Neural progenitor cell (in vitro differentiated cells): ENCODE measurements around the gene IL15. TPM values are rescaled to one million over a fixed set of nuclear protein-coding genes. Genes with fewer than 3 reads are reported as not detected.
"Not testable (repeated sequence)": the region's sequence is repeated elsewhere in the genome, so short reads cannot be mapped to it uniquely, and the experiment has no call there.

Experiments
- DNase-seq: peaks from one replicate; pipeline ENCODE4 v3.0.0-alpha.2; 2016; ENCODE audit warnings: low spot score
- H2AFZ ChIP-seq: fragments of 200-600 bp; sonication (generic); replicated peaks from 2 replicates; pipeline ENCODE4 v1.6.1; 2016; ENCODE audit warnings: antibody characterized with exemption
- H3F3A ChIP-seq: fragments of 200-600 bp; sonication (generic); 2 replicates; pipeline ENCODE4 v1.6.1; 2016; ENCODE audit warnings: antibody characterized with exemption, low read depth
- H3K27ac ChIP-seq: fragments of 200-600 bp; sonication (generic); 2 replicates; pipeline ENCODE4 v1.5.1; 2016; ENCODE audit warnings: mild to moderate bottlenecking
- H3K27me3 ChIP-seq: fragments of 200-600 bp; sonication (generic); 2 replicates; pipeline ENCODE4 v1.6.1; 2016; ENCODE audit warnings: mild to moderate bottlenecking, moderate library complexity
- H3K36me3 ChIP-seq: fragments of 200-600 bp; sonication (generic); 2 replicates; pipeline ENCODE4 v1.5.1; 2016
- H3K4me1 ChIP-seq: fragments of 200-600 bp; sonication (generic); 2 replicates; pipeline ENCODE4 v1.6.1; 2016; ENCODE audit warnings: mixed run types
- H3K4me2 ChIP-seq: fragments of 200-600 bp; sonication (generic); 2 replicates; pipeline ENCODE4 v1.6.1; 2016
- H3K4me3 ChIP-seq: fragments of 200-600 bp; sonication (generic); 2 replicates; pipeline ENCODE4 v1.5.1; 2016
- H3K79me2 ChIP-seq: fragments of 200-600 bp; sonication (generic); 2 replicates; pipeline ENCODE4 v1.6.1; 2016; ENCODE audit warnings: low read depth
- H3K9ac ChIP-seq: fragments of 200-600 bp; sonication (generic); 2 replicates; pipeline ENCODE4 v1.6.1; 2016
- H3K9me3 ChIP-seq: fragments of 200-600 bp; sonication (generic); 2 replicates; pipeline ENCODE4 v1.5.1; 2016; ENCODE audit warnings: low read depth
- H4K20me1 ChIP-seq: fragments of 200-600 bp; sonication (generic); 2 replicates; pipeline ENCODE4 v1.6.1; 2016; ENCODE audit warnings: low read depth
- H3K27ac Mint-ChIP-seq: 3 replicates; pipeline ENCODE4 v1.8.0; 2021; ENCODE audit warnings: mixed read lengths
- H3K27me3 Mint-ChIP-seq: 2 replicates; pipeline ENCODE4 v1.8.0; 2022; ENCODE audit warnings: low read depth, mild to moderate bottlenecking, inconsistent platforms, moderate library complexity, mixed read lengths; ENCODE audit not compliant: insufficient read depth
- H3K36me3 Mint-ChIP-seq: 3 replicates; pipeline ENCODE4 v1.8.0; 2021; ENCODE audit warnings: mixed read lengths
- H3K4me1 Mint-ChIP-seq: 3 replicates; pipeline ENCODE4 v1.8.0; 2021; ENCODE audit warnings: mixed read lengths
- H3K4me3 Mint-ChIP-seq: 3 replicates; pipeline ENCODE4 v1.8.0; 2021; ENCODE audit warnings: mild to moderate bottlenecking, moderate library complexity, mixed read lengths
- H3K9me3 Mint-ChIP-seq: 3 replicates; pipeline ENCODE4 v1.8.0; 2020; ENCODE audit warnings: mixed read lengths
- EZH2 ChIP-seq: fragments of 200-600 bp; sonication (generic); IDR thresholded peaks from 2 replicates; pipeline ENCODE4 v1.6.1; 2017; ENCODE audit warnings: antibody characterized with exemption, mild to moderate bottlenecking, moderate library complexity
- EZH2phosphoT487 ChIP-seq: fragments of 200-600 bp; sonication (generic); IDR thresholded peaks from 2 replicates; pipeline ENCODE4 v1.6.1; 2017; ENCODE audit warnings: antibody characterized with exemption
- total RNA-seq: library from RNA; depleted of rRNA; stranded (reverse); fragments of >200 nt; gene quantifications from 2 replicates; pipeline ENCODE4 v1.2.3, GENCODE V29; 2015; ENCODE audit warnings: low replicate concordance
- TF ChIP-seq, protein P1 (sequence below): fragments of 200-600 bp; sonication (generic); IDR thresholded peaks from 2 replicates; pipeline ENCODE4 v1.5.1; 2017; ENCODE audit warnings: antibody characterized with exemption, mild to moderate bottlenecking

Gene IL15, protein sequence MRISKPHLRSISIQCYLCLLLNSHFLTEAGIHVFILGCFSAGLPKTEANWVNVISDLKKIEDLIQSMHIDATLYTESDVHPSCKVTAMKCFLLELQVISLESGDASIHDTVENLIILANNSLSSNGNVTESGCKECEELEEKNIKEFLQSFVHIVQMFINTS
- not detected in 2 replicates for total RNA-seq

DNA sequence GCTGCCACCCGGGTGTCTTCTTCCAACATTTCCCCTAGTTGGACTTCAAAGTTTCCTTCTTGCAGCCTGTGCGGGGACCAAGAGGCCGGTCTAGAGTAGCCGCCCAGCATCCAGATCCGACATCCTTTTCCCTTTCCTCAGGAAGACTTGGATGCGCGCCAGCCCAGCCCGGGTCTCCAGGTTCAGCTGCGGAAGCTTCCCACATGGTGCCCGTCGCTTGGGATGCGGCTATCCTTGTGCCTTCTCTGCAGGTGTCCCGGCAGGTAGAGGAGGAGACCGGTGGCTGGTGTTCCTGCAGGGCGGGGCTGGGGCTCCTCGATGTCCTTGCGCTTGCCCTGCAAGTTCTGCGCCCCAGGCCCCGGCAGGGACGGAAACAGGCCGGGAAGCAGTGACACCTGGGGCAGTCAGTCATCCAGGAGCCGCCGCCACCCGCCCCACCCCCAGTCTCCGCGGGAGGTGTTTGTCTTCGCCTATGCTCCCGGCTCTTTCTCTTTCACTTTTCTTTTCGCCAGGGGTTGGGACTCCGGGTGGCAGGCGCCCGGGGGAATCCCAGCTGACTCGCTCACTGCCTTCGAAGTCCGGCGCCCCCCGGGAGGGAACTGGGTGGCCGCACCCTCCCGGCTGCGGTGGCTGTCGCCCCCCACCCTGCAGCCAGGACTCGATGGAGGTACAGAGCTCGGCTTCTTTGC lies at the start of gene IL15:
Gene IL15 (plus strand): TSS at position 502 of the 689 bp plus-strand sequence. CDS start 82,882 bp downstream, outside the sequence.
- H3K4me1 ChIP-seq, result no peaks in the 10 kb centered on the region
- Mint-ChIP-seq H3K4me3 (peak within 1 kb of the TSS; percentile 88), H3K27ac (no peak within 1 kb of the TSS), H3K36me3 (no peaks in the 10 kb centered on the region), H3K4me1 (peaks cover 3% of the 10 kb centered on the region), H3K9me3 (no peaks in the 10 kb centered on the region), H3K27me3 (peaks cover 17% of the 10 kb centered on the region)
- peak within 1 kb of the TSS; percentile 74 for H2AFZ ChIP-seq
- H4K20me1 ChIP-seq, result no peaks in the 10 kb centered on the region
- no peak within 1 kb of the TSS for H3K27ac ChIP-seq
- DNase-seq, result peak; percentile 48
- H3F3A ChIP-seq, result no peaks in the 10 kb centered on the region
- H3K4me2 ChIP-seq, result peak within 1 kb of the TSS; percentile 91
- H3K27me3 ChIP-seq, result peaks cover 58% of the 10 kb centered on the region
- TF ChIP-seq EZH2phosphoT487 (peak; percentile 55), EZH2 (peak; percentile 79)
- TF ChIP-seq, protein P1, sequence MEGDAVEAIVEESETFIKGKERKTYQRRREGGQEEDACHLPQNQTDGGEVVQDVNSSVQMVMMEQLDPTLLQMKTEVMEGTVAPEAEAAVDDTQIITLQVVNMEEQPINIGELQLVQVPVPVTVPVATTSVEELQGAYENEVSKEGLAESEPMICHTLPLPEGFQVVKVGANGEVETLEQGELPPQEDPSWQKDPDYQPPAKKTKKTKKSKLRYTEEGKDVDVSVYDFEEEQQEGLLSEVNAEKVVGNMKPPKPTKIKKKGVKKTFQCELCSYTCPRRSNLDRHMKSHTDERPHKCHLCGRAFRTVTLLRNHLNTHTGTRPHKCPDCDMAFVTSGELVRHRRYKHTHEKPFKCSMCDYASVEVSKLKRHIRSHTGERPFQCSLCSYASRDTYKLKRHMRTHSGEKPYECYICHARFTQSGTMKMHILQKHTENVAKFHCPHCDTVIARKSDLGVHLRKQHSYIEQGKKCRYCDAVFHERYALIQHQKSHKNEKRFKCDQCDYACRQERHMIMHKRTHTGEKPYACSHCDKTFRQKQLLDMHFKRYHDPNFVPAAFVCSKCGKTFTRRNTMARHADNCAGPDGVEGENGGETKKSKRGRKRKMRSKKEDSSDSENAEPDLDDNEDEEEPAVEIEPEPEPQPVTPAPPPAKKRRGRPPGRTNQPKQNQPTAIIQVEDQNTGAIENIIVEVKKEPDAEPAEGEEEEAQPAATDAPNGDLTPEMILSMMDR, result no peak
- H3K79me2 ChIP-seq, result no peaks in the 10 kb centered on the region
- no peak within 1 kb of the TSS for H3K9ac ChIP-seq
- H3K36me3 ChIP-seq, result no peaks in the 10 kb centered on the region
- H3K4me3 ChIP-seq, result peak within 1 kb of the TSS; percentile 60
- H3K9me3 ChIP-seq, result no peaks in the 10 kb centered on the region

DNA sequence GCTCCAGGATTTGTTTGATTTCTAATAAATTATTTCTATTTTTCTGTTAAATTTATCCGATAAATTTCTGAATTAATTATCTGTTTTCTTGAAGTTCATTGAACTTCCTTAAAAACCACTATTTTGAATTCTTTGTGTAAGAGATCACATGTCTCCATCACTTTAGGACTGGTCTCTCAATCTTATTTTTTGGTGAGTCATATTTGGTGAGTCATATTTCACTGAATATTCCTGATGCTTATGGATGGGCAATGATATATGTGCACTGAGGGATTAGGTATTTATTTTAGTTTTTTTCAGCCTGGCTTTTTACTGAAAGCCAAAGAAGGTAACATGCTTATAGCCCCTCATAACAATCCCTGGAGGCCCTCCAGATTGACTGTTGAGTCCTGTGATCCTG lies 48.5 kb upstream of the IL15 start:
- Histone ChIP-seq H3K4me2 (no peak overlapping the region), H3K36me3 (no peaks in the 10 kb centered on the region), H3K4me1 (no peaks in the 10 kb centered on the region), H3F3A (no peaks in the 10 kb centered on the region), H4K20me1 (no peaks in the 10 kb centered on the region), H3K9ac (no peak overlapping the region), H3K27ac (no peak overlapping the region), H3K9me3 (no peaks in the 10 kb centered on the region), H3K79me2 (no peaks in the 10 kb centered on the region), H3K27me3 (no peaks in the 10 kb centered on the region), H2AFZ (no peak overlapping the region), H3K4me3 (no peak overlapping the region)
- H3K27me3 Mint-ChIP-seq, result no peaks in the 10 kb centered on the region
- no peaks in the 10 kb centered on the region for H3K4me1 Mint-ChIP-seq
- no peak for DNase-seq
- H3K27ac Mint-ChIP-seq, result no peak overlapping the region
- H3K36me3 Mint-ChIP-seq, result no peaks in the 10 kb centered on the region
- peaks cover 3% of the 10 kb centered on the region for H3K9me3 Mint-ChIP-seq
- no peak overlapping the region for H3K4me3 Mint-ChIP-seq
- TF ChIP-seq EZH2phosphoT487 (no peak), EZH2 (no peak)
- TF ChIP-seq, protein P1, result no peak

DNA sequence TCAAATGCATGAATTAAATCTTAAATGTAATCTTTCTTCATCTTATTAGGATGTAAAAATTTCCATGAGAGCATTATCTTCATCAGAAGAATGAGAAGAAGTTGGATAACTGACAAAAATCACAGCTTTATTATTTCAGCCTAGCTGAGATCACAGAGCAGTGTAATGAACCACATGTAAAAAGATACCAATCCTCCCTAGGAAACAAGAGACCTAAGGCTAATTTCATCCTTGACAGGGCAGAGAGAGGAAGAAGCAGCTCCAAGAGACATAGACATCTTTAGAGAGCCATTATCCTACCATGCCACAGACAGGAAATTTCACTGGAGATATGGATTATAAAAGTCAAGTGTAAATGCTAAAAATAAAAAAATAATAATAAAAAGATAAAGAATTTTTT lies 40.9 kb upstream of the IL15 start:
- Histone ChIP-seq H3K9me3 (no peaks in the 10 kb centered on the region), H3K4me1 (no peaks in the 10 kb centered on the region), H3K27me3 (no peaks in the 10 kb centered on the region), H3F3A (no peaks in the 10 kb centered on the region), H3K9ac (no peak overlapping the region), H3K36me3 (no peaks in the 10 kb centered on the region), H3K27ac (no peak overlapping the region), H4K20me1 (no peaks in the 10 kb centered on the region), H3K4me3 (no peak overlapping the region), H3K4me2 (no peak overlapping the region), H3K79me2 (no peaks in the 10 kb centered on the region), H2AFZ (no peak overlapping the region)
- H3K4me3 Mint-ChIP-seq, result no peak overlapping the region
- H3K4me1 Mint-ChIP-seq, result no peaks in the 10 kb centered on the region
- DNase-seq, result no peak
- H3K36me3 Mint-ChIP-seq, result no peaks in the 10 kb centered on the region
- no peak for TF ChIP-seq EZH2
- H3K27ac Mint-ChIP-seq, result no peak overlapping the region
- peaks cover 3% of the 10 kb centered on the region for H3K9me3 Mint-ChIP-seq
- no peaks in the 10 kb centered on the region for H3K27me3 Mint-ChIP-seq

DNA sequence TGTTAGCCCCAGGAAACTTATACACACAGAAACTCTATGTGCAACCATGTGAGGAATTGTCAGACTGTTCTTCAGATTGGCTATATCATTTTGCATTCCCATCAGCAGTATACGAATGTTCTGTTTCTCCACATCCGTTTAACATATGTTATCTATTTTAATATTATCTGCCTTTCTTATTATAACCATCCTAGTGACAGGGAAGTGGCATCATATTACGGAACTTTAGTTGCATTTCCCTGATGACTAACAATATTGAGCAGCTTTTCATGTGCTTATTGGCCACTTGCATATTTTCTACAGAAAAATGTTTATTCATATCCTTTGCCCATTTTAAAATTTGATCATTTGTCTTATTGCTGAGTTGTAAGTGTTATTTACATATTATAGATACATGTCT lies 36.5 kb upstream of the IL15 start:
- Mint-ChIP-seq H3K4me1 (no peaks in the 10 kb centered on the region), H3K4me3 (no peak overlapping the region), H3K27me3 (no peaks in the 10 kb centered on the region), H3K36me3 (no peaks in the 10 kb centered on the region), H3K9me3 (peaks cover 3% of the 10 kb centered on the region), H3K27ac (no peak overlapping the region)
- DNase-seq, result no peak
- H3K9me3 ChIP-seq, result no peaks in the 10 kb centered on the region
- no peak overlapping the region for H3K4me3 ChIP-seq
- no peaks in the 10 kb centered on the region for H3K36me3 ChIP-seq
- no peaks in the 10 kb centered on the region for H3K27me3 ChIP-seq
- no peaks in the 10 kb centered on the region for H4K20me1 ChIP-seq
- H3K4me2 ChIP-seq, result no peak overlapping the region
- no peak overlapping the region for H2AFZ ChIP-seq
- TF ChIP-seq EZH2, result no peak
- H3K27ac ChIP-seq, result no peak overlapping the region
- H3F3A ChIP-seq, result no peaks in the 10 kb centered on the region
- H3K9ac ChIP-seq, result no peak overlapping the region
- H3K4me1 ChIP-seq, result no peaks in the 10 kb centered on the region
- H3K79me2 ChIP-seq, result no peaks in the 10 kb centered on the region

DNA sequence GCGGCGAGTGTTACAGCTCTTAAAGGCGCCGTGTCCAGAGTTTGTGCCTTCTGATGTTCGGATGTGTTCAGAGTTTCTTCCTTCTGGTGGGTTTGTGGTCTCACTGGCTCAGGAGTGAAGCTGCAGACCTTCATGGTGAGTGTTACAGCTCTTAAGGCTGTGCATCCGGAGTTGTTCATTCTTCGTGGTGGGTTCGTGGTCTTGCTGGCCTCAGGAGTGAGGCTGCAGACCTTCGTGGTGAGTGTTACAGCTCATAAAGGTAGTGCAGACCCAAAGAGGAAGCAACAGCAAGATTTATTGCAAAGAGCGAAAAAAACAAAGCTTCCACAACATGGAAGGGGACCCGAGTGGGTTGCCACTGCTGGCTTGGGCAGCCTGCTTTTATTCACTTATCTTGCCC lies 31.7 kb upstream of the IL15 start:
- H3K27me3 ChIP-seq, H3K4me3 Mint-ChIP-seq, DNase-seq, H3K27ac Mint-ChIP-seq, H3K9me3 ChIP-seq, H3K4me1 ChIP-seq, H3K27me3 Mint-ChIP-seq, H3K4me2 ChIP-seq, H3K9me3 Mint-ChIP-seq, H3K4me1 Mint-ChIP-seq, H3K27ac ChIP-seq, H3F3A ChIP-seq, H4K20me1 ChIP-seq, H3K36me3 ChIP-seq, H3K79me2 ChIP-seq, H3K36me3 Mint-ChIP-seq, H3K4me3 ChIP-seq, H2AFZ ChIP-seq, H3K9ac ChIP-seq: not testable (repeated sequence)
